HG03342 (cell line): ENCODE data around the gene FAM228B.
A peak's percentile ranks its signal among the peaks of the same experiment; 100 is the strongest.
"Not testable (repeated sequence)": the region's sequence is repeated elsewhere in the genome, so short reads cannot be mapped to it uniquely, and the experiment has no call there.

Experiments
- ATAC-seq: cut with Tn5 transposase; IDR thresholded peaks from one replicate; pipeline ENCODE4 v1.9.1; 2021; ENCODE audit warnings: mild to moderate bottlenecking, moderate library complexity; ENCODE audit not compliant: unreplicated experiment

FAM228B gene

GRCh38 chr2:24153478-24153877 lies 30.2 kb downstream of the FAM228B start:
- ATAC-seq: no peak

DNA sequence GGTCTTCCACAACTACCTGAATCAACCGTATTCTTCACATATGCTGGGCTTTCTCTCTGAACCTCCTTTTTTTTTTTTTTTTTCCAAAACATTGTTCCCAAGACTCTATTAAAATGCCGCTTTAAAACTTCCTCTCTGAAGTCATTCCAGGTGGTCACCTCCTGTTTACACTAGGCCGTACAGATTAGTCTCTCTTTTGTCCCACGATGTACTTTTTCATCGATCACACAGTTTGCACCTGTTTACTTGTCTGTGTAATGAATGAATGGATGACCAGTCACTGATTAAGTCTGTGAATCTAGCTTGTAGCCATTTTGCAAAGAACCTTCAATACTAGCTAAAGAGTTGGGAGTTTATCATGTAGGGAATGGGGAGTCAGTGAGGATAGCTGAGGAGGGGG lies 34.9 kb downstream of the FAM228B start:
- no peak for ATAC-seq

DNA sequence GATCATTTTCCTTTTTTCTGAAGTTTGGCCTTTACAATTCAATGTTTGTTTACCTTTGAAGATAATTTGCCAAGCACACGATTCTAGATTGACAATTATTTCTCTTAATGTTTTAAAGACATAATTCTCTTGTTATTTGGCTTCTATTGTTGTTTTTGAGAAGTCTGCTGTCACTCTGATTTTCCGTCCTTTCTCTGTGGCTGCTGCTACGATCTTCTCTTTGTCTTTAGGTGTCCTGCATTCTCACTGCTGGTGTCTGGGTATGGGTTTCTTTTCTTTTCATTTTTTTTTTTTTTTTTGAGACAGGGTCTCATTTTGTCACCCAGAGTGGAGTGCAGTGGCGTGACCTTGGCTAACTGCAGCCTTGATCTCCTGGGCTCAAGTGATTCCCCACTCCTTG lies 36.4 kb downstream of the FAM228B start:
- no peak for ATAC-seq

GRCh38 chr2:24160761-24161160 lies 37.5 kb downstream of the FAM228B start:
- no peak for ATAC-seq

GRCh38 chr2:24162494-24162893 lies 39.2 kb downstream of the FAM228B start:
- no peak for ATAC-seq

DNA sequence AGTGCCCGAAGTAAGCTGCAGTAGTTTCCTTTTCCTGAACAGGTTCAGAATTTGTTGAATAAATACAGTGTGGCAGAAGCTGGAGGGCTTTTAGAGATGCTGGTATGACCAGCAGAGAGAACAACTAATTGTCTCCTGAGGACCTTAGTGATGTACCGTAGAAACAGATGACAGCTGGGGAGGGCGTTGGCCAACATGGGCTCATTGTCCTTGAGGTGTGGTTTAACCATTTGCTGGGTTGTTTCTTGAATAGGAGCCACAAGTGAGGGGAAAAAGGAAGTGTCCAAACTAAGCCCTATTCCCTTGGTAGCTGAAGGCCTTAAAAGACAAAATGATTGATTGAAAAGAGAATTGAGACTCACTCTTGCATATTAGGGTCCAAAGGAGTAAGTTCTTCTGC lies 39.9 kb downstream of the FAM228B start:
- no peak for ATAC-seq

GRCh38 chr2:24163601-24164000 lies 40.3 kb downstream of the FAM228B start:
- no peak for ATAC-seq

DNA sequence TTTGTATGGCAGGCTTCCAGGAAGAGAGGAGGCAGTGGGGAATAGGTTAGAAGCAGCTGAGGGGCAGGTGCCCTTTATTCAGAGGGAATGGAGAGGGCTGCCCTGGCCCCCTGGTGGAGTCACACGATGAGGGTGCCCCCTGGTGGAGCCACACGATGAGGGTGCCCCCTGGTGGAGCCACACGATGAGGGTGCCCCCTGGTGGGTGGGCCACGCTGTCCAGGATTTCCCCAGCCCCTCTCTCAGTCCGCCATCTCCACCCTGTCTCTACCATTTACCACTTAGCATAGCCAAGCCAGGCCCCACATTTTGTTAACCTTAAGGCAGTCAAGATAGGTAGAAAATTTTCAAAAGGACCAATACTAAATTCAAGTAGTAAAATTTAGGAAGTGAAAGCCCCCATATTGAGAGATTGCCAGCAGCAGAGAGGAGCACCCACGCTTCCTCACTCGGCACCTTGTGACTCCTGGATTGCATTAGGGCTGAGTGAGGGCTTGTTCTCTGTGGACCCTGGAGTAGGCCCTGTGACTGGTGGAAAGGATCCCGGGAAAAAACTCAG lies 41.2 kb downstream of the FAM228B start:
- ATAC-seq: peak; percentile 44

DNA sequence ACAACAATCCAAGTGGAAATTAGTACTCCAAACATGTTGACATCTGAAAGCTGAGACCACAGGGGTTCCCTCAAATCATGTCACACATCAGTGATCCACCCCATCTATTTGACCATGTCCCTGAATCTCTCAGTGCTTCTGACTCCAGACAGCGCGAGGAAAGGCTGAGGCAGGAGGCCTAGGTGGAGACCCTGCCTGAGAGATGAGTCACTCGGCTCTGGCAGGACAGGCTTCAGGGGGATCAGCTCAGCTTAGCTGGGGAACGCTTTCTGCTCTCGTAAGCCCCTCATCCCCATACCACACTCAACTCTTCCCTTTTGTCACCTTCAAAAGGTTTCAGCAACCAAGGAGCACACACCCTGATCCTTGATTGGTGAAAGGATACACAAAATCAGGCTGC lies 45.8 kb downstream of the FAM228B start:
- ATAC-seq: no peak

- ATAC-seq: no peak
These were observed 51.6 kb downstream of the FAM228B start, which contains the start of gene FAM228A for GRCh38 chr2:24174851-24175277. Gene FAM228A, plus strand, starts transcription at chr2:24175053. Its CDS starts 428 bp downstream, at chr2:24175481.

GRCh38 chr2:24175631-24176187 lies 52.4 kb downstream of the FAM228B start:
- ATAC-seq: no peak

DNA sequence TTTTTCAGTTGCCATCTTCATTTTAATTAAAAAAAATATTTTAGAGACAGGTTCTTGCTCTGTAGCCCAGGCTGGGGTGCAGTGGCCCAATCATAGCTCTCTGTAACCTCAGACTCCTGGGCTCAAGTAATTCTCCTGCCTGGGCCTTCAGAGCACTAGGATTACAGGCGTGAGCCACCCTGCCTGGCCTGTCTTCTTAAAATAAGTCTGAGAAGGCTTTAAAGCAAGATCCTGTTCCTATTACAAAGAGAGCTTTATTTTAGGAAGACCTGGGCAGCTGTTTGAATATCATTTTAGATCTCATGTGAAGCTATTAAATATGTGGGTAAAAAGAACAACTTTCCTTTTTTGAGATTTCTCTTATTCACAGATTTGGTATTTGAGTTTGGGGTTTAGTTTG lies 53.1 kb downstream of the FAM228B start:
- no peak for ATAC-seq

GRCh38 chr2:24179683-24180082 lies 56.4 kb downstream of the FAM228B start:
- no peak for ATAC-seq

GRCh38 chr2:24181849-24182248 lies 58.6 kb downstream of the FAM228B start:
- no peak for ATAC-seq

DNA sequence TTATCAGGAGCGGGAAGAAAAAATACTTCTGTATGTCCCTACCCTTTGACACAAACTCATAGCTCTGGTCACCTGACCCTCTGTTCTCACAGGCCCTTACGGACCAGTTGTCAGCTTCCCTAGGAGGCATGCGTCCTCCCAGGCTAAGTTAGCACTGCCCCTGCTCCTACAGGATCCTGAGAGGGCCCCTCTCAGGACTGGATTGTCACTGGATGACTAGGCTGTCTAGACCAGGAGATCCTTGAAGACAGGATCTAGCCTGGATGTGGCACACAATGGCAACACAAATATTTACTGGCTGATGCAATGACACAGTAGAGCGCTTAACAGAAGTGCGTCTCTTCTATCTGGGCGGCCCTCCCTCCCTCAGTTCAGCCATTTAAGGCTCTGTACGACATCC lies 59.2 kb downstream of the FAM228B start:
- ATAC-seq: no peak

DNA sequence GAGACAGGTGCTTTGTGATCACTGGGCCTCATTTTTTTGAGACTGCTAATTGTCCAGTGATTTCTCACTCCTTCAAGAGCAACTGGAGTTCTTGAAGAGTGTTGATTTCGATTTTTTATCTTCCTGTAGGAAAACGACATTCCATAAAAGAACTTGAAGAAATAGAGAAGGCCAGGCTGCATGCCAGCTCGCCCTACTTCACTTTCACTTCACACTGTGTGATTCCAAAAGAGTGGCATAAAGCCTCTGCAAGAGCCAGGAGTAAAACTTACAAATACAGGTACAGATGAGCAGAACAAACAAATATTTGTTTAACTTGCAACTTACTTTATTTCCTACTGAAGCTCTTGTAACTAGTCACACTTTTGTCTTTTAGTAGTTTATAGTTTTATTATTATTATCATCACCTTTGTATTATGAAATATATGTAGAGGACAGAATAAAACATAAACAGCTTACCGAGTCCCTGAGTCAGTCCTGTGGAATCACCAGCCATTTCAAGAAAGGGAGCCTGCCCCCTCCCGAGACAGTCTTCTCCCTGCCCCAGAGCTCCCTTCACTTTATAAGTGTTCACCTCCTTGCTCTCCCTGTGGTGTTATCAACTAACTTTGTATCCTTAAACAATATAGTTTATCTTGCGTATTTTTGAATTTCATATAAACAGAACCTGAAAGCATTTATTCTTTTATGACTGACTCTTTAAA lies 60.2 kb downstream of the FAM228B start:
- ATAC-seq: no peak

GRCh38 chr2:24189551-24189950 lies 66.3 kb downstream of the FAM228B start:
- no peak for ATAC-seq

DNA sequence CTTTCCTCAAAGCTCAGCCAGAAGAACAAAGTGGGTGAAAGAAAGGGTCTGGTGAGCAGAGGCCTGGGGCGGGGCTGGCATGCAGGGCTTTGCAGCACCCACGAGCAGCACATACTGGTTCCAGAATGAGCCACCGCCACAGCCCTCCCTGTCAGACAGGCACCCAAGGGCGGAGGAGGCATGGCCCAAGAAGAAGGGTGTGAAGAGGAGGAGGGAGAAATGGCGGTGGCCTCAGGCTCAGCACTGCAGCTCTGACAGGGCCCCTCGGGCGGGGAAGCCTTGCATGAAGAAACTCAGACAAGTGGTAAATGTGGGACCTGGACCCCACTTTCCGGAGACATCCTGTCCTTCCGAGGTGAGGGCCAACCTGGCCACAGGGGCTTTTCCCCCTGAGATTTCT lies 67.2 kb downstream of the FAM228B start:
- no peak for ATAC-seq

DNA sequence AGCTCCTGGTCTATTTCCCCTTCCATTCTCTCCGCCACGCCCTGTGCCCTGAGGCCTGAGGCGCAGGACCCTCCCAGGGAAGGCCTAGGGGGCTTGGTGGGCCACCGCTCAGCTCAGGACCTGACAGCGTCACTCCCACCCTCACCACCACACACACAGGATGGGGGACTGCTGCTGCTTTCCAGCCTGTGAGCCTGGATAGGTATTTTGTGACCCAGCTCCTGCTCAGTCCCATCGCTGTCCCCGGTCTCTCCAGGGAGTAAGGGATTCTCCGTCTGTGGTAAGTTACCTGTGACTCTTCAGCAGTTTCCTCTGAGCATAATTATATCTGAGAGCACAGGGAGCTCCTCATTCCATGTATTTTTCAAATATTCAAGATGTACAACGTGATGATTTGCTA lies 67.9 kb downstream of the FAM228B start:
- ATAC-seq: no peak

GRCh38 chr2:24191848-24192247 lies 68.6 kb downstream of the FAM228B start:
- ATAC-seq: no peak

DNA sequence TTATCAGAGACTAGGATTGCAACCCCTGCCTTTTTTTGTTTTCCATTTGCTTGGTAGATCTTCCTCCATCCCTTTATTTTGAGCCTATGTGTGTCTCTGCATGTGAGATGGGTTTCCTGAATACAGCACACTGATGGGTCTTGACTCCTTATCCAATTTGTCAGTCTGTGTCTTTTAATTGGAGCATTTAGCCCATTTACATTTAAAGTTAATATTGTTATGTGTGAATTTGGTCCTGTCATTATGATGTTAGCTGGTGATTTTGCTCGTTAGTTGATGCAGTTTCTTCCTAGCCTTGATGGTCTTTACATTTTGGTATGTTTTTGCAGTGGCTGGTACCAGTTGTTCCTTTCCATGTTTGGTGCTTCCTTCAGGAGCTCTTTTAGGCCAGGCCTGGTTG lies 73.9 kb downstream of the FAM228B start:
- ATAC-seq: not testable (repeated sequence)

- no peak for ATAC-seq
These were observed 76.8 kb downstream of the FAM228B start for GRCh38 chr2:24199968-24200590.
